ENCODE measurements around the gene TRPV4. TPM values are rescaled to one million over a fixed set of nuclear protein-coding genes. Genes with fewer than 3 reads are reported as not detected.

Gene TRPV4
- total RNA-seq, 2 donors from 2014 or later: not detected

DNA sequence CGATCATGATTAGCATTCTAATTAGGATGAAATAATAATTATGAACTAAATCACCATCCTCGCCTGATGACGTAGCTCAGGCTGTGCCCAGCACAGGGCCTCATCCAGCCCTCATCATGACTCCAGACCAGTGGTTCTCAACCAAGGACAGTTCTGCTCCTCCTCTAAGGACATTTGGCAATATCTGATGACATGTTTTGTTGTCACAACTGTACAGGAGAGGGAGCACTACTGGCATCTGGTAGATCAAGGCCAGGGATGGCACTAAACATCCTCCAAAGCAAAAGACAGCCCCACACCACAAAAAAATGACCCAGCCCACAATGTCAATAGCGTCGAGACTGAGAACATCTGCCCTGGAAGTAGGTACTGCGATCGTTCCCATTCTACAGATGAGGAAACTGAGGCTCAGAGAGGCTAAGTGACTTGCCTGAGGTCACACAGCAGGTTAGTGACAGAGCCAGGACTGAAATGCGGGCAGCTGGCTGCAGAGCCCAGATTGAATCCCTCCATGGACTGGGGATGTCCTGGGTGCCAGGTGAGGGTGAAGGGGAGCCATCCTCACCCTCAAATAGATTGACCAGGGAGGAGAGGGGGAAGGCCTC, 15.5 kb downstream of the TRPV4 start:
- Mint-ChIP-seq H3K27ac (no peak overlapping the region), H3K4me1 (ENCODE audit: low read depth) (no peaks in the 10 kb centered on the region), H3K27me3 (ENCODE audit: low read depth) (no peaks in the 10 kb centered on the region), H3K36me3 (ENCODE audit: insufficient read depth in 2 of 2) (no peaks in the 10 kb centered on the region), H3K4me3 (no peak overlapping the region), H3K9me3 (no peaks in the 10 kb centered on the region)
- DNase-seq (no peak), ATAC-seq (replicated peaks in 1 of 2) (no peak)

DNA sequence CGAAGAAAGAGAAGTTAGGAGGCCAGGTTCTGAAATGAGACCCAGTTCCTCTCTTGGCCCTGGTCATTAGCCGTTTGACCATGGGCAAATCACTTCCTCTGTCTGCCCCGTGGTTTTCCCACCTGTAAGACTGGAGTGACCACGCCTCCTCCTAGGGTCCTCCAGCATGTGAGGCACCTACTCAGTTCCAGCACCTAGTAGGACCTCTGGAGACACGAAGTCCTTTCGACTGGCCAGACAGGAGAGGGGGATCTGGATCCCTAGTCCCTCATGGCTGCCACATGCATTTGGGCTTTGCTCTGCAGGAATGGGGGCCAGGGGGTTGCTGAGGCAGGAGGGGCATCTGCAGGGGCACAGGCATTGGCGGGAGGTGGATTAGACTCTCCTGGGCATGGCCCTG, 16.3 kb downstream of the TRPV4 start:
- Mint-ChIP-seq H3K27ac (no peak overlapping the region), H3K36me3 (ENCODE audit: insufficient read depth in 2 of 2) (no peaks in the 10 kb centered on the region), H3K4me1 (ENCODE audit: low read depth) (no peaks in the 10 kb centered on the region), H3K4me3 (no peak overlapping the region), H3K27me3 (ENCODE audit: low read depth) (no peaks in the 10 kb centered on the region), H3K9me3 (no peaks in the 10 kb centered on the region)
- no peak for DNase-seq
- no peak for ATAC-seq (replicated peaks in 1 of 2)

DNA sequence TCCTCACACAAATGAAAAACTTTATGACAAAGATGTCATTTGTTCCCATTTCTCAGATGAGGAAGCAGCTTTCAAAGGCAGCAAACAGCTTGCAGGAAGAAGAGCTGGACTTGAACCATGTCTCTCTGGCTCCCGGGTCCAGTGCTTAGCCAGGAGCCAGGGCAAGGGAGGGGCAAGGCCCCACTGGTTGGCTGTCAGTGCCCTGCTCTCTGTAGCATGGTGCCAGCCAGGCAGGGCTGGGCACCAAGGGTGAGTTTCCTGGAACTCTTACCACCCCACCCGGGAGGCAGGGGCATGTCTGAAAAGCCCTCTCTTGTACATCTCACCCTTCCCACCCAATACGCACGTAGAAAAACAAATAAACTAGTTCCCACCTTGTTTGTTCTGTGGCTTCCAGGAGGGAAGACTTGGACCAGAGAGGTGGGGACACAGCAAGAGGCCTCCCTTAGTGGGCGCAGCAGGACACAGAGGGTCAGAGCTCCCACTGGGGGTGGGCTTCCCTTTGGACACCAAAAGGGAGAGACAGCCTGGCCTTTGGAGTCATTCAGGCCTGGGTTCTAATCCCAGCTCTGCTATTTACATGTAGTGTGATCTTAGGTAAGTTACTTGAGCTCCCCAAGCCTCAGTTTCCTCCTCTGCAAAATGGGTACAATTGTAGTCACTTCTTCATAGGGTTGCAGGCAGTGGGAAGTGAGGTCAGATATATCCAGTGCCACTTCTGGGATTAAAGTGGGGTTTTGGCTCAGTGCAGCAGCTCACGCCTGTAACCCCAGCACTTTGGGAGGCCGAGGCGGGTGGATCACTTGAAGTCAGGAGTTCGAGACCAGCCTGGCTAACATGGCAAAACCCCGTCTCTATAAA, 17.2 kb downstream of the TRPV4 start:
- DNase-seq (no peak), ATAC-seq (replicated peaks in 1 of 2) (no peak)
- no peaks in the 10 kb centered on the region for H3K4me1 Mint-ChIP-seq (ENCODE audit: low read depth)
- H3K4me3 Mint-ChIP-seq: no peak overlapping the region
- no peaks in the 10 kb centered on the region for H3K9me3 Mint-ChIP-seq
- no peaks in the 10 kb centered on the region for H3K27me3 Mint-ChIP-seq (ENCODE audit: low read depth)
- no peak overlapping the region for H3K27ac Mint-ChIP-seq
- H3K36me3 Mint-ChIP-seq (ENCODE audit: insufficient read depth in 2 of 2): no peaks in the 10 kb centered on the region

DNA sequence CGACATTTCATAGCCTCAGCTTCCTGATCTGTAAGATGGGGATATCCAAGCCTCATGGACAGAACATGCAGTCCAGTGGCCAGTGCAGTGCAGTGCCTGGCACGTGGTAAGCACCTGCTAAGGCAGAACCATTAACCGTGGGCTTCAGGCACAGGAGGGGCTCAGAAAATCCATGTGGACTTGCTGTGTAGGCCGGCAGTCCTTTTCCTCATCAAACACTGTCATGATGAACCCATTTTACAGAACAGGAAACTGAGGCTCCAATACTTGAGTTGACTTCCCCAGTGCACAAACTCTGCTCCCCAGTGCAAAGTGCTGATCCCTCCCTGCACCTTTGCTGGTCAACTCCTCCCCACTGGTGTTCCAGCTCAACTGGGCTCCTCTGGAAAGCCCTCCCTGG, 18.0 kb downstream of the TRPV4 start:
- H3K27ac Mint-ChIP-seq: no peak overlapping the region
- DNase-seq: no peak
- H3K27me3 Mint-ChIP-seq (ENCODE audit: low read depth): no peaks in the 10 kb centered on the region
- ATAC-seq (replicated peaks in 1 of 2): no peak
- no peak overlapping the region for H3K4me3 Mint-ChIP-seq
- H3K36me3 Mint-ChIP-seq (ENCODE audit: insufficient read depth in 2 of 2): no peaks in the 10 kb centered on the region
- H3K4me1 Mint-ChIP-seq (ENCODE audit: low read depth): no peaks in the 10 kb centered on the region
- H3K9me3 Mint-ChIP-seq: no peaks in the 10 kb centered on the region

DNA sequence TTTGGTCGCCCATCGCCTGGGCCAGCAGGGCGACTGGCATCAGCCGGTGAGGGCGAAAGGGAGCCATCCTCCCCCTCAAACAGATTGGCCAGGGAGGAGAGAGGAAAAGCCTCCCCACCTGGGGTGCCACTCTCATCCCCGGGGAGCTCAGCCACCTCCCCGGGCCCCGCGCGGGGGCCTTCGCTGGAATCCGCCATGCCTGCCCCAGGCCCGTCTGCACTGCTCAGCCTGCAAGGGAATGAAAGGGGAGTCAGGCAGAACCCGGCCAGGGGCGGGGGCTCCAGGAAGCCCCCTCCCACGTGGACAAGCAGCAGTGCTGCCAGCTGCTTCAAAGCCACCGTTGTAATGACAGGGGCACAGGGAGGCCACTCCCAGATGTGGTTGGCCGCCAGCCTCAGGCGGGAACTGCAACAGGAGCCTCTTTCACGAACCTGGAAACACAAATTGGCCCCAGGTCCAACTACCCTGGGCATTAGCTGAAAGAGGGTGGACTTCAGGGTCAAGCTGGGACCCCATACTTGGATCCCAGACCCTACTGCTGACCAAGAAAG, 18.5 kb downstream of the TRPV4 start:
- H3K27me3 Mint-ChIP-seq (ENCODE audit: low read depth): no peaks in the 10 kb centered on the region
- ATAC-seq (replicated peaks in 1 of 2): no peak
- no peak for DNase-seq
- no peaks in the 10 kb centered on the region for H3K4me1 Mint-ChIP-seq (ENCODE audit: low read depth)
- no peaks in the 10 kb centered on the region for H3K36me3 Mint-ChIP-seq (ENCODE audit: insufficient read depth in 2 of 2)
- H3K27ac Mint-ChIP-seq: no peak overlapping the region
- no peak overlapping the region for H3K4me3 Mint-ChIP-seq
- H3K9me3 Mint-ChIP-seq: no peaks in the 10 kb centered on the region

DNA sequence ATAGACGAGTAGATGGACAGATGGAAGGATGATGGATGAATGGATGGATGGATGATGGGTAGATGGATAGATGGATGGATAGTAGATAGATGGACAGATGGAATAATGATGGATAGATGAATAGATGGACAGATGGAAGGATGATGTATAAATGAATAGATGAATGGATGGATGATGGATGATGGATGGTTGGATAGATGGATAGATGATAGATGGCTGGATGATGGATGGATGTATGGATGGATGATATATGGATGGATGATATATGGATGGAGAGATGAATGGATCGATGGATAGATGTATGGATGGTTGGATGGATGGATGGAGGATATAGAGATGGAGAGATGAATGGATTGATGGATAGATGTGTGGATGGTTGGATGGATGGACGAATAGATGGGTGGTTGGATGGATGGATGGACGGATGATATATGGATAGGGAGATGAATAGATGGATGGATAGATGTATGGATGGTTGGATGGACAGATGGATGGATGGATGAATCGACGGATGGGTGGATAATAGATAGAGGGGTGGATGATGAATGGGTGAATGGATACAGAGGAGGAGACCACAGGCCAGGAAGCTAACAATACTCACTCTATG, 19.3 kb downstream of the TRPV4 start:
- DNase-seq (no peak), ATAC-seq (replicated peaks in 1 of 2) (no peak)
- H3K4me1 Mint-ChIP-seq (ENCODE audit: low read depth): no peaks in the 10 kb centered on the region
- H3K4me3 Mint-ChIP-seq: no peak overlapping the region
- no peaks in the 10 kb centered on the region for H3K36me3 Mint-ChIP-seq (ENCODE audit: insufficient read depth in 2 of 2)
- H3K27ac Mint-ChIP-seq: no peak overlapping the region
- no peaks in the 10 kb centered on the region for H3K9me3 Mint-ChIP-seq
- H3K27me3 Mint-ChIP-seq (ENCODE audit: low read depth): no peaks in the 10 kb centered on the region

DNA sequence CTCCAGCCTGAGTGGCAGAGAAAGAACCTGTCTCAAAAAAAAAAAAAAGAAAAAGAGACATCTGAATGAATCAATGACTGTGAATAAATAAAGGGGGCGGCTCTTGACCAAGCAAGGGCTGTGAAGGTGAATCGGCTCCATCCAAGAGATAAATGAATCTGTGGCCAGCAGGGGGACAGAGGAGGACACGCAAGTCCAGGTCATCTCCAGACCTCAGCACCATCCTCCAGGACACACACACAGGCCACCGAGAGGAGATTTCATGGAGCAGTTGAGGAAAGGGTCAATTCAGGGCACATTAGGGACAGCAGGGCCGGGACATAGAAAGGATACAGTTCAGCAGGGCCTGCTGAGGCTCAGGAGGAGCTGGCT, 21.6 kb downstream of the TRPV4 start:
- no peak for DNase-seq
- ATAC-seq (replicated peaks in 1 of 2): no peak
- Mint-ChIP-seq H3K36me3 (ENCODE audit: insufficient read depth in 2 of 2) (no peaks in the 10 kb centered on the region), H3K27ac (no peak overlapping the region), H3K4me3 (no peak overlapping the region), H3K27me3 (ENCODE audit: low read depth) (no peaks in the 10 kb centered on the region), H3K4me1 (ENCODE audit: low read depth) (no peaks in the 10 kb centered on the region), H3K9me3 (no peaks in the 10 kb centered on the region)

DNA sequence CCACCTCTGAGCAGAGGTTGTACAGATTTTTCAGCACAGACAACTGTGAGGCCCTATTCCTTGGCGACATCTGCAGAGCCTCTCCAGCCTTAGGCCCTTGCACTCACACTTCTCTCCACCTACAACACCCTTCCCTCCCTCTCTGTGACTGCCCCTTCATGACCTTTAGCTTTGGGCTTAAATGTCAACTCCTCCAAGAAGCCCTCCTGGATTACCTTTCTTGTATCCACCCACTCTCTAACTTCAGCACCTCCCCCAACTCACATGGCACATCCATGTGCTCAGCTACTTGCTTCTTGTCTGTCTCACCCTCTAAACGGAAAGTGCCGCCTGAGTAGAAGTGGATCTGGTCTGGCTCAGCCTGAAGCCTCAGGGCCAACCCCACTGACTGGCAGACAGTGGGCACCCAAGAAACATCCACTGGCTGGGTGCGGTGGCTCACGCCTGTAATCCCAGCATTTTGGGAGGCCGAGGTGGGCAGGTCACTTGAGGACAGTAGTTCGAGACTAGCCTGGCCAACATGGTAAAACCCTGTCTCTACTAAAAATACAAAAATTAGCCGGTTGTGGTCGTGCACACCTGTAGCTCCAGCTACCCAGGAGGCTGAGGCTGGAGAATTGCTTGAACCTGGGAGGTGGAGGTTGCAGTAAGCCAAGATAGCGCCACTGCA, 22.1 kb downstream of the TRPV4 start:
- H3K36me3 Mint-ChIP-seq (ENCODE audit: insufficient read depth in 2 of 2): no peaks in the 10 kb centered on the region
- no peaks in the 10 kb centered on the region for H3K4me1 Mint-ChIP-seq (ENCODE audit: low read depth)
- H3K27me3 Mint-ChIP-seq (ENCODE audit: low read depth): no peaks in the 10 kb centered on the region
- no peak for DNase-seq
- no peaks in the 10 kb centered on the region for H3K9me3 Mint-ChIP-seq
- H3K4me3 Mint-ChIP-seq: no peak overlapping the region
- ATAC-seq (replicated peaks in 1 of 2): no peak
- H3K27ac Mint-ChIP-seq: no peak overlapping the region

DNA sequence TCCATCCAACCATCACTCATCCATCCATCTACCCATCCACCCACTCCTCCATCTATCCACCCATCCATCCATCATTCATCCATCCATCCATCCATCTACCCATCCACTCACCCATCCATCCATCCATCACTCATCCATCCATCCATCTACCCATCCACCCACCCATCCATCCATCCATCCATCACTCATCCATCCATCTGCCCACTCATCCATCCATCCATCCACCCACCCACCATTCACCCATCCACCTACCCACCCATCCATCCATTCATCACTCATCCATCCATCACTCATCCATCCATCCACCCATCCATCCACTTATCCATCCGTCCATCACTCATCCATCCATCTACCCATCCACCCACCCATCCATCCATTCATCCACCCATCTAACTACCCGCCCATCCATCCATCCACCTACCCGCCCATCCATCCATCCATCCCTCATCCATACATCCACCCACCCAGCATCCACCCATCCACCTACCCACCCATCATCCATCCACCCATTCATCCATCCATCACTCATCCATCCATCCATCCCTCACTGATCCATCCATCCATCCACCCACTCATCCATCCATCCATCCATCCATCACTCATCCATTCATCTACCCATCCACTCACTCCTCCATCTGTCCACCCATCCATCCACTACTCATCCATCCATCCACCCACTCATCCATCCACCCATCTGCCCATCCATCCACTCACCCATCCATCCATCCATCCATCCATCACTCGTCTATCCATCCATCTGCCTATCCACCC, 24.1 kb downstream of the TRPV4 start:
- ATAC-seq (replicated peaks in 1 of 2) (no peak), DNase-seq (no peak)
- H3K27ac Mint-ChIP-seq: no peak overlapping the region
- H3K4me3 Mint-ChIP-seq: no peak overlapping the region
- H3K4me1 Mint-ChIP-seq (ENCODE audit: low read depth): no peaks in the 10 kb centered on the region
- no peaks in the 10 kb centered on the region for H3K36me3 Mint-ChIP-seq (ENCODE audit: insufficient read depth in 2 of 2)
- no peaks in the 10 kb centered on the region for H3K9me3 Mint-ChIP-seq
- no peaks in the 10 kb centered on the region for H3K27me3 Mint-ChIP-seq (ENCODE audit: low read depth)

DNA sequence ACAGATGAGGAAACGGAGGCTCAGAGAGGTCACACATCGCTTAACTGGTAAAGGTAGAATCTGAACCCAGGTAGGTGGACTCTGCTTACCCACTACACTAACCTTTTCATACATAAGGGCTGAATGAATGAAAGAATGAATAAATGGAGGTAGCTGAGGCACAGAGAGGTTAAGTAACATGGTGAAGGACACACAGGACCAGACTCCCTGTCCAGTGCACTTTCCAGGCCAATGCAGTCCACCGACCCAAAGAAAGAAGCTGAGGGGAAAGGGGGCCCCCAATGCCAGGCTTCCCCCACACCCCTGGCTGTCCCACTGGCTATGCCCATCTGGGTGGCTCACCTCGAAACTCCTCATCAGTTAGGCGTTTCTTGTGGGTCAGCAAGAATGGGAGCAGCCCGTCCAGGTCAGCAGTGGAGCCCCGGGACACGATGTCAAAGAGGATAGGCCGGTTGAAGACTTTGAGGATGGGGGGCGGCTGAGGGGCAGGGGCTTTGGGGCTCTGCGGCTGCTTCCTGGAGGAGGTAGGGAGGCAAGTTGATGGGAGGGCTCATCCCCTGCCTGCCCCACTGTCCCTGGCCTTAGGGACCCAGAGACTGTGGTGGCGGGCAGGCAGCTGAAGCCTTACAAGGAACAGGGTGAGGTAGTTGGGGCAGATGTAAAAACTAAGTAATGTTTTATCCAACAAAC, 25.1 kb downstream of the TRPV4 start:
- Mint-ChIP-seq H3K27ac (no peak overlapping the region), H3K27me3 (ENCODE audit: low read depth) (no peaks in the 10 kb centered on the region), H3K4me1 (ENCODE audit: low read depth) (no peaks in the 10 kb centered on the region), H3K9me3 (no peaks in the 10 kb centered on the region), H3K4me3 (no peak overlapping the region), H3K36me3 (ENCODE audit: insufficient read depth in 2 of 2) (no peaks in the 10 kb centered on the region)
- DNase-seq (no peak), ATAC-seq (replicated peaks in 1 of 2) (no peak)

DNA sequence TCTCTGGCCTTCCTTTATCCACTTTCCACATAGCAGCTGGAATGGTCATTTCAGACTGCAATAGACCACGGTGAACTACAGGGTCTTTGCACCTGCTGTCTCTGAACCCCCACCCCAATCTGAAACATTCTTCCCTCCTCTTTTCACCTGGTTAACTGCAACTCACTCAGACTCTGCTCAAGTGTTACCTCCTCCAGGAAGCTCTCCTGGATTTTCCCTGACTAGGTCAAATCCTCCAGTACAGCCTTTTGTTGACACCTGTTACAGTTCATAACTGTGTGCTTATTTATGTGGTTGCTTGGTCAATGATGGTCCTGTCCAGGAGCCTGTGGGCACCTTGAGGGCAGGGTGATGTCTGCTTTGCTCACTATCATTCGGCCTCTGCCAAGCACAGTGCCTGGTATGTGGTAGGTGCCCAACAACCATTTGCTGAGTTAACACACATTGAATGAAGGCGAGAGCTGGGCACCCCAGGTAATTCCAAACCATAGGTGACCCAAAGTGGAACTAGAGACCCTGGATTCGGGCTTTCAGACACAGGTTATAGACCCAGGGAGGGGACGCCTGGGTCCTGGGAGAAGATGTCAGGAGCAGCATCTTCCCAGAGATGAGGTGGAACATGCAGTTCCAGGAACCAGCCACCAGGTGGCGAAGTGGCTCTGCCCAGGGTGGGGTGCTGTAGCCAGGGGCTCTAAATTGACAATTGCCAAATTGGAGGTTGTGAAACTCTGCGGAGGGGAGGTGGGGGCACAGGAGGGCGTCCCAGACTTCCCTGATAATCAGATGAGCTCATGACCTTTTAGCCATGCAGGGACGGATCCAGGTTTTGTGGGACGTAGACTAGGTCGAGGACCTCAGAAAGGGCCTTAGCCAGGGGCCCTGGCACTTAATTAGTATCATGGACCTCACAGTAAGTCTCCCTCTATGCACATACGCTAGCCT, 28.1 kb downstream of the TRPV4 start:
- H3K4me3 Mint-ChIP-seq: no peak overlapping the region
- no peaks in the 10 kb centered on the region for H3K4me1 Mint-ChIP-seq (ENCODE audit: low read depth)
- no peaks in the 10 kb centered on the region for H3K36me3 Mint-ChIP-seq (ENCODE audit: insufficient read depth in 2 of 2)
- ATAC-seq (replicated peaks in 1 of 2) (peak; percentile 72 to 77), DNase-seq (peak; percentile 63 to 73)
- no peak overlapping the region for H3K27ac Mint-ChIP-seq
- H3K27me3 Mint-ChIP-seq (ENCODE audit: low read depth): no peaks in the 10 kb centered on the region
- H3K9me3 Mint-ChIP-seq: no peaks in the 10 kb centered on the region
